Inferior parietal cortex (tissue), 1 donor: Measurements from ENCODE around the gene POLR3H.

Experiments
- DNase-seq: peaks from one replicate; pipeline ENCODE4 v3.0.0-alpha.2; 2016; ENCODE audit errors: extremely low spot score

POLR3H gene

GRCh38 chr22:41516462-41516861 lies 27.8 kb downstream of the POLR3H start:
- no peak for DNase-seq

DNA sequence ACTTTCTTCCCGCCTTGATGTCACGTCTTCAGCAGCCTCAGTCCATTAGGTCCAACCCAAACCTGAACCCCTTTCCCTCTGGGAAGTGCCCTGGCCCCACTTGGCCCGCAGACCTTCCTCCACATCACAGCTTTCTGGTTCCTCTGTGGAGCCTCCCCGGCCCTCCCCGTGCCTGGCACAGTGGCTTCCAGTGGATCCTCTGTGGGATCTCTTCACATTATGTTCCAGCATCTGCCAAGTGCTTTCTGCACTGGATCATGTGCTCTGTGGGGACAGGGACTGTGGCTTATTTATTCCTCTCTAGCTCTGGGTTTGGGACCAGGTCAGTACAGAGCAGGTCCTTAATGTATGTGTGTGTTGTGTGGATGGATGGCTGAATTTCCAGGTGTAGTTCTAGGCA lies 30.9 kb downstream of the POLR3H start:
- DNase-seq: peak; percentile 68

DNA sequence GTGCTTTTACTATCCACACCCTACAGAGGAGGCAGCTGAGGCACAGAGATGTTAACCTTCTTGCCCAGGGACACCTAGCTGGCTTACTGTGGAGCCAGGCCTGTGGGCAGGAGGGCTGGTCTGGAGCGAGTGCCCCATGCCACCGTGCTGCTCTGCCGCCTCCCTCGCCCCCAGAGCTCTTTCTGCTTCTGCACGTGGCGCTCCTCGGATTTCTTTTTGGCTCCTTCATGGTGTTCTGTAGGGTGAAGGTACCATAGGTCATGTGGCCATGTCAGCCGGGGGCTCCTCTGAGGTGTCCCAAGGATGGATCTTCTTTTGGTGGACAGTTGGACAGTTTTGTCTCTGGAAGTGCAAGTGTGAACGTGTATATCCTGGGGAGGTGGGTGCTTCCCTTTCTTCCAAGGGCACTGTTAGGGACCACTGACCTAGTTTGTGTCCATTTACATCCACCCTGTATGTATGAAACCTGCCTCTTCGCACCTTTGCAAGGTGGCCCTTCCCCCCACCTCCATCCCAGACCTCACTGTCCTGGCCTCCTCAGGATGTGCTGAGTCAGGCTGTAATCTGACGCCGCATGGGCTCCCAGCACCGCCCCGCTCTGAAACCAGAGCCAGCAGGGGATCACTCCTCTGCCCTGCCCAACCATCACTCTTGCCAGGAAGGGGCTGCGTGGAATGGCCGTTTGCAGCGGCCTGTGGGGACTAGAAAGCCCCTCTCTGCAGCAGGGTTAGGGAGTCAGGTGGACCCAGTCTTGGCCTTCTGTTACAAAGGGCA lies 31.7 kb downstream of the POLR3H start:
- DNase-seq: no peak

GRCh38 chr22:41511521-41511968 lies 32.7 kb downstream of the POLR3H start:
- DNase-seq: no peak

DNA sequence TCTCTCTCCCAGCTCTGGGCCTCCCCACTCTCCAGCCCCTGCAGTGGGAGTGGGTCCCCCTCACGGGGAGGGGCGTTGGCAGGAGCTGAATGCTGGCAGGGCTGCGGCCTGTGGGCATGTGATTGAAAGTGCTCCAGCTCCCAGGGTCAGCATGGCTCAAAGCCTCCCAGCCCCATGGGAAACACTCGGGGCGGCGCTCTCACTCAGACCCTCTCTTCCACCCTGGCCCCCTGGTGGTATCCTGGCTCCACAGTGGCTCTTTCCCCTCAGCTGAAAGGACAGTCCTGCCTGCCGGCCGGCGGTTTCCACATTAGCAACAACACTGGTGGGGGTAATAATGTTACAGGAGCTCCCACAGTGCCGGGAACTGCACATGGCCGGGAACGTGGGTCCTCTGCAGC lies 35.5 kb downstream of the POLR3H start:
- peak; percentile 70 for DNase-seq

DNA sequence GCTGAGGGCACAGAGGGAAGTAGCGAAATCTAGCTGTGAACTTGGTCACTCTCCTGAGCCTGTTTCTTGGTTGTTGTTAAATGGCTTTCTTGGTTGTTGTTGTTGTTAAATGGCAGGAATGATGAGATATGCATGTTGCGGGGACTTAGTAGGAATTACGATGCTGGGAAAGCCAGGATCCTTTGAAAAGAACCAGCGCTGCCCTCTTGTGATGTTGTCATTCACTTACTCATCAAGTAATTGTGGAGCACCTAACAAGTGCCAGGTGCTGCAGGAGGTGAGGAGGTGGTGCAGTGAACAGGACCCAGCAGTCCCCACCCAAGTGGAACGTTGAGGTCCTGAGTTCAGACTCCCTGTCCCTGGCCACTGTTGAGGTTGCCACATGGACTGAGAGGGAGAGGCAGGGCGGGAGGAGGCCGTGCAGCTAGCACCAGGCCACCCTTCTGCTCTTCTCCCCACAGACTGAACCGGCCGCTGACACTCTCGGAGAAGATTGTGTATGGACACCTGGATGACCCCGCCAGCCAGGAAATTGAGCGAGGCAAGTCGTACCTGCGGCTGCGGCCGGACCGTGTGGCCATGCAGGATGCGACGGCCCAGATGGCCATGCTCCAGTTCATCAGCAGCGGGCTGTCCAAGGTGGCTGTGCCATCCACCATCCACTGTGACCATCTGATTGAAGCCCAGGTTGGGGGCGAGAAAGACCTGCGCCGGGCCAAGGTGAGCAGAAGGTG lies 36.8 kb downstream of the POLR3H start:
- no peak for DNase-seq

DNA sequence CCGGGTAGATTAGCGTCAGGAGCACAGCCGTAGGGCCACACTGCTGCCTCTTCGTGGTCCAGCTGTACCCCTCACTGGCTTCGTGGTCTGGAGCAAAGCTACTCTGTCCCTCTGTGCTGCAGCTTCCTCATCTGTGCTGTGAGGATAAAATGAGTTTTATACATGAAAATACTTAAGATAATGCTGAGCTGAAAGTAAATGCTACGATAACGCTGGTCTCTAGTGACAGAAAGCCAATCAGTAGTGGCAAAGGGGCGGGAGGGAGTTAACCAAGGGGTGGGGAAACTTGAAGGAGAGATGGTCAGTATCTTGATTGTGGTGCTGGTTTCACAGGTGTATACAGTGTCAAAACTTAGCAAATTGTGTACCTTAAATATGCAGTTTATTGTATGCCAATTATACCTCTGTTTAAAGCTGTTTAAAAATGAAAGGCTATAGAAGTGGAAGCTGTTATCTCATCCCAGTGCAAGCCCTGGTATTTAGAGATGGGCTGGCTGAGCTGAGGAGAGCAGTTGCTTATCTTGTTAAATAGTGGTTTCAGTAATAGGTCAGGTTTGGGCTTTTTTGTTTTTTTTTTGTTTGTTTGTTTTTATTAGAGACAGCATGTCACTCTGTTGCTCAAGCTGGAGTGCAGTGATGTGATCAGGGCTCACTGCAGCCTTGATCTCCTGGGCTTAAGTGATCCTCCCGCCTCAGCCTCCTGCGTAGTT lies 38.6 kb downstream of the POLR3H start:
- DNase-seq: no peak

DNA sequence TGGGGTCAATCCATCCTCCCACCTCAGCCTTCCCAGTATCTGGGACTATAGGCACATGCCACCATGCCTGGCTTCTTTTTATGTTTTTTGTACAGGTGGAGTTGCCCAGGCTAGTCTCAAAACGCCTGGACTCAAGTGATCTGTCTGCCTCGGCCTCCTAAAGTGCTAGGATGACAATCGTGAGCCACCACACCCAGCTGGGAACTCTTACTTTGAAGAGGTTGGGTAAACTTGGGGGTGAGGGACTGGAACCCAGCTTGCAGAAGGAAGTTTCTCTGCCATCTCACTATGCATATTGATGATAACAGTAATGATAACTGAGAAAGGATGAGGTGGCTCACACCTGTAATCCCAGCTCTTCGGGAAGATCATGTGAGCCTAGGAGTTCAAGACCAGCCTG lies 39.5 kb downstream of the POLR3H start:
- no peak for DNase-seq

- DNase-seq: no peak
These were observed 39.9 kb downstream of the POLR3H start for GRCh38 chr22:41504397-41504796.

- no peak for DNase-seq
These were observed 43.1 kb downstream of the POLR3H start for GRCh38 chr22:41501209-41501608.

- DNase-seq: no peak
These were observed 44.0 kb downstream of the POLR3H start for GRCh38 chr22:41500303-41500702.

DNA sequence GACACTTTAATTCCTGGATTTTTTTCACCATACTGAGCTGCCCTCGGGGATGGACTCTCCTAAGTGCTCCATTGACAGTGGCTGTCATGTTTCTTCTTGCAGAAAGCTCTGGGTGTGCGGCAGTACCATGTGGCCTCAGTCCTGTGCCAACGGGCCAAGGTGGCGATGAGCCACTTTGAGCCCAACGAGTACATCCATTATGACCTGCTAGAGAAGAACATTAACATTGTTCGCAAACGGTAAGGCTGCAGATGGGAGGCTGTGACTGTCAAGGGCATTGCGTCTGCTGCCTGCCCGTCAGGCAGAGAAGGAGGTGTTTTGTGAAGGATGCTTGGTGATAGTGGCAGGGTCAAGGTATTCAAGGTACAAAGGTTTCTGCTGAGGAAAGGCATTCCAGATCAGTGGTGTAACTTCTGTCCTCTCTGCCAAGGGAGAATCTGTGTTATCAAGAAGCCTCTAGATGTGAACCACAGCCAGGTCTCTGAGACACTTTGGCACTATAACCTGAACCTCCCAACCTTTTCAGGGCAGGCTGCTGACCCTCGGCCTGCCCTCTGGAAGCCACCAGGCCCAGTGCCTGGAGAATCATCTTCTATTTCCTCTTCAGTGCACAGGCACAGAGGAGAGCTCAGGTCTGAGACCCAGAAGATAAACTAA lies 44.5 kb downstream of the POLR3H start:
- DNase-seq: no peak

- DNase-seq: no peak
These were observed 45.9 kb downstream of the POLR3H start for GRCh38 chr22:41498303-41498835.

DNA sequence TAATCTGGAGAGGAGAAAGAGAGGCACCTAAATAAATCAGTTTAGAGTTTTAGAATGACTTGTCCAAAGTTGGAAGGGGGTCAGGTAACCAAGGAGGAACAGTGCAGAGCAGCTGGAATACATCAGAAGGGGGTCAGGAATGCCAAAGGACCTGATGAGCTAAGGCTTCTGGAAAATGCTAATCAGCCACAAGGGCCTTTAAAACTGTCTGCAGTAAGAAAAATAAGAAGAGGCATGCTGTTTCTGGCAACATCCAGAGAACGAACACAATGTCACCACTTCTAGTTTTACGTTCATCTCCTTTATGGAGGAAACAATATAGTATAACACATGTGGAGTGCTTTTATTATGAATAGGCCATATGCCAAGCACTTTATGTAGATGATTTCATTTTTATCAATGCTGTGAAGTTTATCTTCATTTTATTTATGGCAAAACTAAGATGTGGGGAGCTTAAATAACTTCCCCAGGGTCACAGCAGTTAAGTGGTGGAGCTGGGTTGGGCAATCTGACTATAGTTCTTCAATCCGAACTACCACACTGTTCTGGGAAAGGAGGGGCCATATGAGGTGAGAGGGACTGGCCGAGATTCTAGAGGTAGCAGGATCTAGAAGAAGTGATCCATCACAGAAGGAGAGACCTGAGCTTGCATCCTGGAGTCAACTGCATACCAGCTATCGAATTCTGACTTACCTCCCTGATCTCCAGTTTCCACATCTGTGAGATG lies 52.7 kb downstream of the POLR3H start:
- DNase-seq: no peak

DNA sequence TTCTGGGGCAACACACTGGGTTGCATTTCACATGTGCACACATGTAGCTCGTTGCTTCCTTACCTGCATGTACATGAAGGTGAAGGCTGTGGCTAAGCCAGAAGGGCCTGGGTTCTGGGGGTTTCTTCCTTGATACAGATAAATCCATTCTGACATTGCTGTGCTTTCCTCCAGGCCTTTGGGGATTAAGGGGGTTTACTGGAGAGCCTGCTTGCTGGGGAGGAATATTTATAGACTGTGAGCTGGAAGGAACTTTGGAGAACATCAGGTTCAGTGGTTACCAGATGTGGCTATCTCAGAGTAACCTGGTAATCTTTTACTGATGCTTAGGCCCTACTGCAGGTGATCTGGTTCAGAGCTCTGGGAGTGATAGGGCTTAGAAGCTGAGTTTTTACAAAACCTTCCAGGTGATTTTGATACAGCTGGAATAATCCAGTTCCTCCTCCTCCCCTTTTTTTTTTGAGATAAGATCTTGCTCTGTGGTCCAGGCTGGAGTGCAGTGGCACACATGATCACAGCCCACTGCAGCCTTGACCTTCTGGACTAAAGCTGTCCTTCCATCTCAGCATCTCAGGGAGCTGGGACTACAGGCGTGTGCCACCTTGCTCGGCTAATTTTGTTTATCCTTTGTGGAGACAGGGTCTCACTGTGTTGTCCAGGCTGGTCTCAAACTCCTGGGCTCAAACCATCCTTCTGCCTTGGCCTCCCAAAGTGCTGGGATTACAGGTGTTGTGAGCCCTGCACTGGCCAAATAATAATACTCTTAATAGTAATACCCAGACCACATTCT lies 55.5 kb downstream of the POLR3H start:
- DNase-seq: no peak

GRCh38 chr22:41488076-41488475 lies 56.2 kb downstream of the POLR3H start:
- DNase-seq: no peak

DNA sequence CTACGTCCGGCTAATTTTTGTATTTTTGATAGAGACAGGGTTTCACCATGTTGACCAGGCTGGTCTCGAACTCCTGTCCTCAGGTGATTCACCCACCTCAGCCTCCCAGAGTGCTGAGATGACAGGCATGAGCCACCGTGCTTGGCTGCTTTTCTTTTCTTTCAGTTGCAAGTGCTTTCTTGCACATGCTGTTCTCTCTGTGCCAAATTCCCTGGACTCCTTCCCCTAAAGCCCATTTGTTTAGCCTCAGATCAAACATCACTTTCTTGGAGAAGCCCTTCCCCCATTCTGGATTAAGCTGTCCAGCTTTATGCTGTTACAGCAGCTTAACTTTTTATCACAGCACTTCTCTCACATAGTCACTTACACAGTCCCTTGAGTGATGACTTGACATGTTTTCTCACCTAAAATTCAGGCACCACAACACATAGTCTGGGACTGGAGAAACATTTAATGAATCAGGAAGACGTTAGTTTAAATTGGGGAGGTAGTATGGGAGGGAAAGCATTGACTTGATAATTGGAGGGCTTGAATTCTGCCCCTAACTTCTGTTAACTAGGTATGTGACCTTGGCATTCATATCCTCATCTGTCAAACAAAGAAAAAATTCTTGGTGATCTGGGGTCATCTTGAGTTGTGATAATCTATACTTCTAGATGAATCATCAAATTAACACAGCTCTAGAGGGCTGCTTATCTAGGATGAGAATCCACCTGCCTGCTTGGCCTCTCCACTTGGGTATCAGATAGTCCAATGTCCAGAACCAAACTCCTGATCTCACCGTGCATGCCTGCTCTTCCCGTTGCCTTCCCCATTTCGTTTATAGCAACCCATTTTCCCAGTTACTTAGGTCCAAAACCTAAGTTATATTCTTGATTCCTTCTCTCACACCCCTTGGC lies 57.0 kb downstream of the POLR3H start:
- no peak for DNase-seq

- no peak for DNase-seq
These were observed 59.2 kb downstream of the POLR3H start for GRCh38 chr22:41485033-41485432.

GRCh38 chr22:41482319-41482935 lies 61.8 kb downstream of the POLR3H start:
- no peak for DNase-seq
